Heart right ventricle (tissue), 16 donors: ENCODE measurements around the gene AGO1. TPM values are rescaled to one million over a fixed set of nuclear protein-coding genes. Genes with fewer than 3 reads are reported as not detected.
"Not testable (repeated sequence)": the region's sequence is repeated elsewhere in the genome, so short reads cannot be mapped to it uniquely, and the experiment has no call there.

Source experiments
- ATAC-seq, 8 donors: fragments of 200-7000 bp; cut with Tn5 transposase; one replicate each; pipeline ENCODE4 v1.9.1; 2020; ENCODE audit warnings: mild to moderate bottlenecking in 8 of 8, moderate library complexity in 8 of 8, moderate number of reproducible peaks in 1 of 8
- DNase-seq, 2 donors: peaks; one replicate each; pipeline ENCODE4 v3.0.0-alpha.2; 2020
- H3K27ac ChIP-seq, 10 donors: fragments of 200-600 bp; sonication (generic) in 2 of 10; one replicate each; pipeline versions ENCODE4 v1.5.0 to v1.8.0; 2020 to 2022; ENCODE audit warnings: mild to moderate bottlenecking in 3 of 10
- H3K27me3 ChIP-seq, 7 donors: fragments of 200-600 bp; one replicate each; pipeline ENCODE4 v1.8.0; 2021 to 2022; ENCODE audit warnings: mild to moderate bottlenecking in 2 of 7
- H3K36me3 ChIP-seq, 9 donors: fragments of 200-600 bp; sonication (generic) in 1 of 9; one replicate each; pipeline versions ENCODE4 v1.5.0 to v1.8.0; 2020 to 2022; ENCODE audit warnings: mild to moderate bottlenecking in 2 of 9
- H3K4me1 ChIP-seq, 9 donors: fragments of 200-600 bp; sonication (generic) in 1 of 9; one replicate each; pipeline versions ENCODE4 v1.5.0 to v1.8.0; 2020 to 2022; ENCODE audit warnings: mild to moderate bottlenecking in 4 of 9
- H3K4me3 ChIP-seq, 10 donors: fragments of 200-600 bp; sonication (generic) in 2 of 10; one replicate each; pipeline versions ENCODE4 v1.5.0 to v1.8.0; 2020 to 2022; ENCODE audit warnings: mild to moderate bottlenecking in 7 of 10, moderate library complexity in 2 of 10
- H3K9me3 ChIP-seq, 11 donors: fragments of 200-600 bp in 10 of 11; sonication (generic) in 2 of 11; one replicate each; pipeline versions ENCODE4 v1.5.0 to v1.8.0; 2013 to 2022; ENCODE audit warnings: mild to moderate bottlenecking in 2 of 11, control low read depth in 1 of 11, moderate library complexity in 1 of 11
- WGBS, 2 donors: extraction: QIAGEN DNeasy Blood & Tissue Kit; methylation state at CpG; one replicate each; pipeline ENCODE4 v1.1.7; 2013; ENCODE audit warnings: inconsistent platforms in 1 of 2; 5-methylcytosine and 5-hydroxymethylcytosine counted together
- intact Hi-C, 10 donors: fragments of 100-400 bp; cut with DNase I; formaldehyde crosslinking; loops; one replicate each; pipeline versions ENCODE4 v1.11.1 to v1.14.2; 2022
- polyA plus RNA-seq, 2 donors: library from polyadenylated mRNA; stranded (reverse); fragments of 200-250 nt; gene quantifications; one replicate each; pipeline ENCODE4 v1.2.3, GENCODE V29; 2013
- total RNA-seq, 10 donors: library from RNA; stranded (reverse); fragmentation: NEBNext Ultra II Directional in 3 of 10; extraction: Animal tissue kit (Norgen Biotek cat#: 25700) in 3 of 10; gene quantifications; one replicate each; pipeline versions ENCODE4 v1.2.1 to v1.2.4, GENCODE V29; 2021 to 2023
- TF ChIP-seq, protein P1 (sequence below), 9 donors: fragments of 200-600 bp; sonication (generic) in 2 of 9; IDR thresholded peaks; one replicate each; pipeline versions ENCODE4 v1.5.0 to v1.8.0; 2021 to 2022; ENCODE audit warnings: antibody characterized with exemption in 9 of 9, mild to moderate bottlenecking in 5 of 9, moderate library complexity in 1 of 9
- donor health status: Arrhythmogenic right ventricular cardiomyopathy.
- donor health status: ischemic (EF 13 %, LVEDD 7.1; RV severe dilation, severe dysfunction).
- donor health status: healthy with polysubstance abuse.
- donor health status: DM: no; HTN: yes; CAD: no.
- donor health status: DM: no; HTN: no; CAD: no.
- donor health status: ischemic (EF 25% LVEDD 6.9; RV normal size, moderate dysfunction).
- donor health status: ischemic (EF 25% LVEDD 5.7; RV mildly dilated, moderate dysfunction).
- donor health status: healthy.
- donor health status: DM: yes; HTN: yes; CAD: no.
- donor health status: Ischemic cardiomyopathy.
- donor health status: ischemic (EF 35%, LVEDD 5.7; RV mildly dilated, moderate dysfunction).
- donor health status: nonischemic (EF 11% LVEDD 7.7; RV severe dilation, severe dysfunction).
- donor health status: DM: yes; HTN: yes; CAD: no.
- donor health status: PGD.
- donor health status: ischemic (EF 29% LVEDD 5.4; RV normal size, mild dysfunction).
- donor health status: nonischemic (EF 23%, LVEDD 6.1; RV moderate dilation, normal function).

AGO1 gene
- total and polyA plus RNA-seq, 12 donors, result 1.9 to 26.5 (median 21.9) TPM

DNA sequence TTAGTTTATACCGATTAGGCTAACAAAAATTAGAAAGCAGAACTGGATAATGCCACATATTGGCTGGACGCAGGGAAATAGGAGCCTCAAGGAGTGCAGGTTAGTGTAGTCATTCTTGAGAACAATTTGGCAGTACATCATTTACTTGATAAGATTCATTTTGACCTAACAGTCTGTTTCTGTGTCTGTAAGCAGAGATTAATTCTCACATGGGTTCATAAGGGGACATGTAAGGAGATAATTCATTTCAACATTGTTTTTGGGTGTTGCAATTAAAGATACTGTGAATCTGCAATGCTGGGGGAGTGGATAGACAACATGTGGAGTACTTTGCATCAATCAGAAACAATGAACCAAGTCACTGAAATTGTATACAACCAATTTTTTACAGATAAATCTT is 79.9 kb downstream of the AGO1 start:
- Histone ChIP-seq H3K4me3 (no peak overlapping the region), H3K27me3 (no peaks in the 10 kb centered on the region), H3K36me3 (peaks cover 0 to 23% (median 2%) of the 10 kb centered on the region in 9 donors), H3K4me1 (no peaks in the 10 kb centered on the region), H3K27ac (no peak overlapping the region), H3K9me3 (peaks cover 0 to 4% (median 0%) of the 10 kb centered on the region in 11 donors)
- ATAC-seq, result no peak
- TF ChIP-seq, protein P1, sequence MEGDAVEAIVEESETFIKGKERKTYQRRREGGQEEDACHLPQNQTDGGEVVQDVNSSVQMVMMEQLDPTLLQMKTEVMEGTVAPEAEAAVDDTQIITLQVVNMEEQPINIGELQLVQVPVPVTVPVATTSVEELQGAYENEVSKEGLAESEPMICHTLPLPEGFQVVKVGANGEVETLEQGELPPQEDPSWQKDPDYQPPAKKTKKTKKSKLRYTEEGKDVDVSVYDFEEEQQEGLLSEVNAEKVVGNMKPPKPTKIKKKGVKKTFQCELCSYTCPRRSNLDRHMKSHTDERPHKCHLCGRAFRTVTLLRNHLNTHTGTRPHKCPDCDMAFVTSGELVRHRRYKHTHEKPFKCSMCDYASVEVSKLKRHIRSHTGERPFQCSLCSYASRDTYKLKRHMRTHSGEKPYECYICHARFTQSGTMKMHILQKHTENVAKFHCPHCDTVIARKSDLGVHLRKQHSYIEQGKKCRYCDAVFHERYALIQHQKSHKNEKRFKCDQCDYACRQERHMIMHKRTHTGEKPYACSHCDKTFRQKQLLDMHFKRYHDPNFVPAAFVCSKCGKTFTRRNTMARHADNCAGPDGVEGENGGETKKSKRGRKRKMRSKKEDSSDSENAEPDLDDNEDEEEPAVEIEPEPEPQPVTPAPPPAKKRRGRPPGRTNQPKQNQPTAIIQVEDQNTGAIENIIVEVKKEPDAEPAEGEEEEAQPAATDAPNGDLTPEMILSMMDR (IDR thresholded peaks at IDR 0.05), result no peak
- intact Hi-C loops, result loop anchor here in 1 of 10 donors (5.0 kb wide), 1 partner anchor 109 kb away; no protein-coding TSS in a partner anchor
- WGBS, 2 donors, result 73 to 88% methylated on average over 2 of the region's 2 CpGs
- DNase-seq, result no peak

GRCh38 chr1:35964277-35964676 is 81.3 kb downstream of the AGO1 start:
- ATAC-seq, H3K27me3 ChIP-seq, H3K4me3 ChIP-seq, H3K4me1 ChIP-seq, DNase-seq, H3K9me3 ChIP-seq, H3K27ac ChIP-seq: not testable (repeated sequence)
- WGBS, 2 donors, result 98 to 100% methylated on average over 1 of the region's 1 CpG
- intact Hi-C loops, result loop anchor here in 1 of 10 donors (5.0 kb wide), 1 partner anchor 108 kb away; no protein-coding TSS in a partner anchor
- peaks cover 0 to 33% (median 12%) of the 10 kb centered on the region in 9 donors for H3K36me3 ChIP-seq

DNA sequence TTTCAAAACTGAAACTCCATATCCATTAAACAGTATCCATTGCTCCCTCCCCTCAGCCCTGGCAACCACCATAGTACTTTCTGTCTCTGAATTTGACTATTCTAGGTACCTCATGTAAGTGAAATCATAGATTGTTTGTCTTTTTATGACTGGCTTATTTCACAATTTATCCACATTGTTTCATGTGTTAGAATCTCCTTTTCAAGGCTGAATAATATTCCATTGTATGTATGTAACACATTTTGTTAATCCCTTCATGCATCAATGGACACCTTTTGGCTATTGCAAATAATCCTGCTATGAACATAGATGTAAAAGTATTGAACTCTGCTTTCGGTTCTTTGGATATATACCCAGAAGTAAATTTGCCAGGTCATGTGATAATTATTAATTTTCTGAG is 85.4 kb downstream of the AGO1 start:
- peaks cover 0 to 64% (median 18%) of the 10 kb centered on the region in 9 donors for H3K36me3 ChIP-seq
- WGBS, 2 donors, result 100% methylated on average over 1 of the region's 1 CpG
- DNase-seq (no peak), ATAC-seq (no peak)
- no peaks in the 10 kb centered on the region for H3K27me3 ChIP-seq
- TF ChIP-seq, protein P1 (IDR thresholded peaks at IDR 0.05), result no peak
- H3K4me1 ChIP-seq, result no peaks in the 10 kb centered on the region
- intact Hi-C loops, result no loop called here
- H3K4me3 ChIP-seq, result no peak overlapping the region
- H3K27ac ChIP-seq, result no peak overlapping the region
- peaks cover 0 to 4% (median 0%) of the 10 kb centered on the region in 11 donors for H3K9me3 ChIP-seq

DNA sequence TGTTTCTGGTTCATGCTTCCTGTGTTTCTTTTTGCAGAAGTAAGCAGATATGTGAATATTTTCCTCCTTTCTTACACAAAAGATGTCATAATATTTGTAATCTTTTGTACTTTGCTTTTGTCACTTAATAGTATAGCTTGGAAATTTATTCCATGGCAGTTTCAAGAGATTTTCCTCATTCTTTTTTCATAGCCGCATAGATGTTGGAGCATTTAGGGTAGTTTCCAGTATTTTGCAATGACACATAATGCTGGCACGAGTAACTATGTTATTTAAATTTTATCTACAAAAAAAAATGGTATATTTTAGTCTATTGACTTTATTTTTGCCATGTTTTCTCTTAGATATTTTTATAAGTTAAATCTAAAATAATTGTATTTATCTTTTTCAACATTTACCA is 88.6 kb downstream of the AGO1 start:
- ATAC-seq (no peak), DNase-seq (no peak)
- peaks cover 0 to 86% (median 29%) of the 10 kb centered on the region in 9 donors for H3K36me3 ChIP-seq
- TF ChIP-seq, protein P1 (IDR thresholded peaks at IDR 0.05), result no peak
- no peaks in the 10 kb centered on the region for H3K27me3 ChIP-seq
- H3K4me3 ChIP-seq, result no peak overlapping the region
- H3K9me3 ChIP-seq, result no peaks in the 10 kb centered on the region
- intact Hi-C loops, result no loop called here
- no peaks in the 10 kb centered on the region for H3K4me1 ChIP-seq
- WGBS, 2 donors, result 94 to 99% methylated on average over 2 of the region's 2 CpGs
- H3K27ac ChIP-seq, result no peak overlapping the region

DNA sequence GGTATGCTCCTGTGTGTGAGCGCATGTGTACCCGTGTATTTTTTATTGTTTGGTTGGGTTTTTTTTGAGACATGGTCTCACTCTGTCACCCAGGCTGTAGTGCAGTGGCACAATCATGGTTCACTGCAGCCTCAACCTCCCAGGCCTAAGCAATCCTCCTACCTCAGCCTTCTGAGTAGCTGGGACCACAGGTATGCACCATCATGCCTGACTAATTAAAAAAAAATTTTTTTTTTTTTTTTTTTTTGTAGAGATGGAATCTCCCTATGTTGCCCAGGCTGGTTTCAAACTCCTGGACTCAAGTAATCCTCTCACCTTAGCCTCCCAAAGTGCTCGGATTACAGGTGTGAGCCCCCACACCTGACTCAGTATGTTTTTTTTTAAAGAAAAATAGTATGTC is 89.6 kb downstream of the AGO1 start:
- H3K27me3 ChIP-seq, H3K27ac ChIP-seq, ATAC-seq, H3K4me1 ChIP-seq, intact Hi-C loops, DNase-seq, H3K9me3 ChIP-seq, H3K4me3 ChIP-seq: not testable (repeated sequence)
- whole genome bisulfite sequencing, 2 donors, result 93 to 96% methylated on average over 3 of the region's 3 CpGs
- peaks cover 0 to 83% (median 29%) of the 10 kb centered on the region in 9 donors for H3K36me3 ChIP-seq
